ENCODE data around the gene PTPN2.

The PTPN2 gene

GRCh38 chr18:12837747-12838146 is 46.3 kb downstream of the PTPN2 start:
- TF ChIP-seq EZH2 (IDR thresholded peaks at IDR 0.05) (no peak), POLR2AphosphoS5 (IDR thresholded peaks at IDR 0.05; ENCODE audit: borderline replicate concordance, low read depth, low read length) (no peak), FOXP2 (optimal IDR thresholded peaks at IDR 0.05; ENCODE audit: control extremely low read depth, extremely low read length, insufficient read depth) (no peak)
- H3K27ac ChIP-seq: peak overlapping the region; percentile 51; the same call in 1 of the 2 replicates
- DNase-seq (ENCODE audit: low read depth, low spot score): no peak
- H3K9me3 ChIP-seq (ENCODE audit: low read depth, low read length): no peaks in the 10 kb centered on the region
- H3K36me3 ChIP-seq (ENCODE audit: insufficient read depth, low read length): peaks cover 14% of the 10 kb centered on the region; the same call in 1 of the 2 replicates
- peak overlapping the region; percentile 56 for H3K9ac ChIP-seq (ENCODE audit: insufficient read length)
- peak overlapping the region; percentile 35 for H3K4me3 ChIP-seq

GRCh38 chr18:12836551-12836950 is 47.5 kb downstream of the PTPN2 start:
- TF ChIP-seq EZH2 (IDR thresholded peaks at IDR 0.05) (no peak), FOXP2 (optimal IDR thresholded peaks at IDR 0.05; ENCODE audit: control extremely low read depth, extremely low read length, insufficient read depth) (no peak), POLR2AphosphoS5 (IDR thresholded peaks at IDR 0.05; ENCODE audit: borderline replicate concordance, low read depth, low read length) (no peak)
- Histone ChIP-seq H3K9ac (ENCODE audit: insufficient read length) (no peak overlapping the region), H3K36me3 (ENCODE audit: insufficient read depth, low read length) (peaks cover 14% of the 10 kb centered on the region; the same call in 1 of the 2 replicates), H3K4me3 (no peak overlapping the region), H3K9me3 (ENCODE audit: low read depth, low read length) (no peaks in the 10 kb centered on the region), H3K27ac (no peak overlapping the region)
- no peak for DNase-seq (ENCODE audit: low read depth, low spot score)

- H3K9ac ChIP-seq (ENCODE audit: insufficient read length): no peak overlapping the region
- TF ChIP-seq FOXP2 (optimal IDR thresholded peaks at IDR 0.05; ENCODE audit: control extremely low read depth, extremely low read length, insufficient read depth) (no peak), EZH2 (IDR thresholded peaks at IDR 0.05) (no peak), POLR2AphosphoS5 (IDR thresholded peaks at IDR 0.05; ENCODE audit: borderline replicate concordance, low read depth, low read length) (no peak)
- H3K4me3 ChIP-seq: no peak overlapping the region
- peaks cover 34% of the 10 kb centered on the region for H3K36me3 ChIP-seq (ENCODE audit: insufficient read depth, low read length)
- DNase-seq (ENCODE audit: low read depth, low spot score): no peak
- H3K9me3 ChIP-seq (ENCODE audit: low read depth, low read length): peaks cover 4% of the 10 kb centered on the region; the same call in 1 of the 2 replicates
- no peak overlapping the region for H3K27ac ChIP-seq
Observed at GRCh38 chr18:12828116-12829051, 55.7 kb downstream of the PTPN2 start.

GRCh38 chr18:12827588-12827987 is 56.4 kb downstream of the PTPN2 start:
- H3K4me3 ChIP-seq: no peak overlapping the region
- H3K36me3 ChIP-seq (ENCODE audit: insufficient read depth, low read length): peaks cover 34% of the 10 kb centered on the region
- H3K9me3 ChIP-seq (ENCODE audit: low read depth, low read length): peaks cover 4% of the 10 kb centered on the region; the same call in 1 of the 2 replicates
- DNase-seq (ENCODE audit: low read depth, low spot score): no peak
- TF ChIP-seq FOXP2 (optimal IDR thresholded peaks at IDR 0.05; ENCODE audit: control extremely low read depth, extremely low read length, insufficient read depth): no peak
- no peak for TF ChIP-seq EZH2 (IDR thresholded peaks at IDR 0.05)
- TF ChIP-seq POLR2AphosphoS5 (IDR thresholded peaks at IDR 0.05; ENCODE audit: borderline replicate concordance, low read depth, low read length): no peak
- no peak overlapping the region for H3K27ac ChIP-seq
- H3K9ac ChIP-seq (ENCODE audit: insufficient read length): no peak overlapping the region

- Histone ChIP-seq H3K9me3 (ENCODE audit: low read depth, low read length) (peaks cover 4% of the 10 kb centered on the region; the same call in 1 of the 2 replicates), H3K36me3 (ENCODE audit: insufficient read depth, low read length) (peaks cover 21% of the 10 kb centered on the region), H3K9ac (ENCODE audit: insufficient read length) (no peak overlapping the region), H3K27ac (no peak overlapping the region), H3K4me3 (no peak overlapping the region)
- no peak for DNase-seq (ENCODE audit: low read depth, low spot score)
- TF ChIP-seq EZH2 (IDR thresholded peaks at IDR 0.05) (no peak), FOXP2 (optimal IDR thresholded peaks at IDR 0.05; ENCODE audit: control extremely low read depth, extremely low read length, insufficient read depth) (no peak), POLR2AphosphoS5 (IDR thresholded peaks at IDR 0.05; ENCODE audit: borderline replicate concordance, low read depth, low read length) (no peak)
Observed at GRCh38 chr18:12825230-12825629, 58.8 kb downstream of the PTPN2 start.

- Histone ChIP-seq H3K36me3 (ENCODE audit: insufficient read depth, low read length) (peaks cover 21% of the 10 kb centered on the region), H3K27ac (no peak overlapping the region), H3K9me3 (ENCODE audit: low read depth, low read length) (peaks cover 4% of the 10 kb centered on the region; the same call in 1 of the 2 replicates), H3K9ac (ENCODE audit: insufficient read length) (no peak overlapping the region), H3K4me3 (no peak overlapping the region)
- DNase-seq (ENCODE audit: low read depth, low spot score): no peak
- no peak for TF ChIP-seq EZH2 (IDR thresholded peaks at IDR 0.05)
- no peak for TF ChIP-seq FOXP2 (optimal IDR thresholded peaks at IDR 0.05; ENCODE audit: control extremely low read depth, extremely low read length, insufficient read depth)
- TF ChIP-seq POLR2AphosphoS5 (IDR thresholded peaks at IDR 0.05; ENCODE audit: borderline replicate concordance, low read depth, low read length): no peak
Observed at GRCh38 chr18:12823892-12824291, 60.1 kb downstream of the PTPN2 start.

- Histone ChIP-seq H3K36me3 (ENCODE audit: insufficient read depth, low read length) (peaks cover 10% of the 10 kb centered on the region), H3K9ac (ENCODE audit: insufficient read length) (no peak overlapping the region), H3K4me3 (no peak overlapping the region), H3K27ac (no peak overlapping the region), H3K9me3 (ENCODE audit: low read depth, low read length) (no peaks in the 10 kb centered on the region)
- no peak for TF ChIP-seq FOXP2 (optimal IDR thresholded peaks at IDR 0.05; ENCODE audit: control extremely low read depth, extremely low read length, insufficient read depth)
- no peak for TF ChIP-seq EZH2 (IDR thresholded peaks at IDR 0.05)
- TF ChIP-seq POLR2AphosphoS5 (IDR thresholded peaks at IDR 0.05; ENCODE audit: borderline replicate concordance, low read depth, low read length): no peak
- DNase-seq (ENCODE audit: low read depth, low spot score): no peak
Observed at GRCh38 chr18:12821408-12821807, 62.6 kb downstream of the PTPN2 start.

- Histone ChIP-seq H3K9ac (ENCODE audit: insufficient read length) (no peak overlapping the region), H3K27ac (no peak overlapping the region), H3K9me3 (ENCODE audit: low read depth, low read length) (no peaks in the 10 kb centered on the region), H3K36me3 (ENCODE audit: insufficient read depth, low read length) (peaks cover 17% of the 10 kb centered on the region), H3K4me3 (no peak overlapping the region)
- no peak for DNase-seq (ENCODE audit: low read depth, low spot score)
- no peak for TF ChIP-seq FOXP2 (optimal IDR thresholded peaks at IDR 0.05; ENCODE audit: control extremely low read depth, extremely low read length, insufficient read depth)
- no peak for TF ChIP-seq POLR2AphosphoS5 (IDR thresholded peaks at IDR 0.05; ENCODE audit: borderline replicate concordance, low read depth, low read length)
- no peak for TF ChIP-seq EZH2 (IDR thresholded peaks at IDR 0.05)
Observed at GRCh38 chr18:12820506-12820905, 63.5 kb downstream of the PTPN2 start.

All from SK-N-MC (cell line).